ENCODE results near the gene BCL2L11.

Gene BCL2L11

DNA sequence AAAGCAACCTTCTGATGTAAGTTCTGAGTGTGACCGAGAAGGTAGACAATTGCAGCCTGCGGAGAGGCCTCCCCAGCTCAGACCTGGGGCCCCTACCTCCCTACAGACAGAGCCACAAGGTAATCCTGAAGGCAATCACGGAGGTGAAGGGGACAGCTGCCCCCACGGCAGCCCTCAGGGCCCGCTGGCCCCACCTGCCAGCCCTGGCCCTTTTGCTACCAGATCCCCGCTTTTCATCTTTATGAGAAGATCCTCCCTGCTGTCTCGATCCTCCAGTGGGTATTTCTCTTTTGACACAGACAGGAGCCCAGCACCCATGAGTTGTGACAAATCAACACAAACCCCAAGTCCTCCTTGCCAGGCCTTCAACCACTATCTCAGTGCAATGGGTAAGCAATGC is 3.0 kb downstream of the BCL2L11 start:
- H3K27ac ChIP-seq: peak overlapping the region; percentile 93
- TF ChIP-seq CTCF (conservative IDR thresholded peaks at IDR 0.05): no peak

DNA sequence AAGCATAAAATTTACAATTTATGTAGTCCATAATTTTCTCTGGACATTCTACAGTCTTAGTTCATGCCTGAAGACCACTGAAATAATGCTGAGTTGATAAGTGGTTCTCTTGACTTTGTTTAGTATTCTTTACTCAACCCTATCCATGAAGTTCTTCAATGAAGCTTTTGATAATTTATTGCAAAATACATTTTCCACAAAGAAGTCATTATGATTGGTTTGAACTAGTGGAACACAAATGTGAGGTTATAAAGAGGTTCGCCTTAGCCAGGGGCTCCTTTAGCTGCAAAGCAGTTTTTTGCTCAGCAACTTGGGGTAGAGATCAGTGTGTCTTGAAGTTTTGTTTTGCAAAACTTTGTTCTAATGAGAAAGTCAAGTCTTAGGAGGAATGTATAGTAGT is 5.9 kb downstream of the BCL2L11 start:
- TF ChIP-seq CTCF (conservative IDR thresholded peaks at IDR 0.05): no peak
- H3K27ac ChIP-seq: no peak overlapping the region

- no peak overlapping the region for H3K27ac ChIP-seq
- TF ChIP-seq CTCF (conservative IDR thresholded peaks at IDR 0.05): no peak
Observed at GRCh38 chr2:111127351-111127750, 6.6 kb downstream of the BCL2L11 start.

GRCh38 chr2:111128096-111128495 is 7.4 kb downstream of the BCL2L11 start:
- TF ChIP-seq CTCF (conservative IDR thresholded peaks at IDR 0.05): no peak

GRCh38 chr2:111133603-111134002 is 12.9 kb downstream of the BCL2L11 start:
- no peak overlapping the region for H3K27ac ChIP-seq
- no peak for TF ChIP-seq CTCF (conservative IDR thresholded peaks at IDR 0.05)

More at GRCh38 chr2:111128096-111128495, 7.4 kb downstream of the BCL2L11 start:
- H3K27ac ChIP-seq: no peak overlapping the region

GRCh38 chr2:111134055-111134454 is 13.3 kb downstream of the BCL2L11 start:
- no peak overlapping the region for H3K27ac ChIP-seq
- no peak; the same call in 1 of the 2 replicates for TF ChIP-seq CTCF (conservative IDR thresholded peaks at IDR 0.05)

GRCh38 chr2:111135237-111135909 is 14.7 kb downstream of the BCL2L11 start:
- TF ChIP-seq CTCF (conservative IDR thresholded peaks at IDR 0.05): no peak
- no peak overlapping the region for H3K27ac ChIP-seq
